Progenitor cell of endocrine pancreas (in vitro differentiated cells): ENCODE measurements around the gene ANAPC5. TPM values are rescaled to one million over a fixed set of nuclear protein-coding genes. Genes with fewer than 3 reads are reported as not detected.
A peak's percentile ranks its signal among the peaks of the same experiment; 100 is the strongest.
"Not testable (repeated sequence)": the region's sequence is repeated elsewhere in the genome, so short reads cannot be mapped to it uniquely, and the experiment has no call there.

Experiments
- DNase-seq: peaks from one replicate; pipeline ENCODE4 v3.0.0; 2021; ENCODE audit warnings: low spot score; ENCODE audit not compliant: unreplicated experiment
- H3K27ac Mint-ChIP-seq: 2 replicates; pipeline ENCODE4 v1.8.0; 2021; ENCODE audit warnings: mild to moderate bottlenecking, moderate library complexity, mixed read lengths
- H3K27me3 Mint-ChIP-seq: 2 replicates; pipeline ENCODE4 v1.8.0; 2021; ENCODE audit warnings: mixed read lengths
- H3K36me3 Mint-ChIP-seq: 2 replicates; pipeline ENCODE4 v1.8.0; 2022; ENCODE audit warnings: mixed read lengths; ENCODE audit not compliant: insufficient read depth
- H3K4me1 Mint-ChIP-seq: 2 replicates; pipeline ENCODE4 v1.8.0; 2021; ENCODE audit warnings: low read depth, mixed read lengths
- H3K4me3 Mint-ChIP-seq: 2 replicates; pipeline ENCODE4 v1.8.0; 2021; ENCODE audit warnings: low read depth, mild to moderate bottlenecking, moderate library complexity, mixed read lengths
- H3K9me3 Mint-ChIP-seq: 2 replicates; pipeline ENCODE4 v1.8.0; 2021; ENCODE audit warnings: low read depth, mixed read lengths
- total RNA-seq: library from RNA; stranded (reverse); gene quantifications from 2 replicates; pipeline ENCODE4 v1.2.1, GENCODE V29; 2021
- TF ChIP-seq, protein P1 (sequence below): fragments of 200-600 bp; sonication (generic); IDR thresholded peaks from one replicate; pipeline ENCODE4 v1.5.0; 2021; ENCODE audit warnings: antibody characterized with exemption, mild to moderate bottlenecking; ENCODE audit not compliant: unreplicated experiment

Gene ANAPC5
- total RNA-seq, 1 donor from 2014 or later: 94.3 TPM

- no peaks in the 10 kb centered on the region for H3K27me3 Mint-ChIP-seq
- TF ChIP-seq, protein P1, sequence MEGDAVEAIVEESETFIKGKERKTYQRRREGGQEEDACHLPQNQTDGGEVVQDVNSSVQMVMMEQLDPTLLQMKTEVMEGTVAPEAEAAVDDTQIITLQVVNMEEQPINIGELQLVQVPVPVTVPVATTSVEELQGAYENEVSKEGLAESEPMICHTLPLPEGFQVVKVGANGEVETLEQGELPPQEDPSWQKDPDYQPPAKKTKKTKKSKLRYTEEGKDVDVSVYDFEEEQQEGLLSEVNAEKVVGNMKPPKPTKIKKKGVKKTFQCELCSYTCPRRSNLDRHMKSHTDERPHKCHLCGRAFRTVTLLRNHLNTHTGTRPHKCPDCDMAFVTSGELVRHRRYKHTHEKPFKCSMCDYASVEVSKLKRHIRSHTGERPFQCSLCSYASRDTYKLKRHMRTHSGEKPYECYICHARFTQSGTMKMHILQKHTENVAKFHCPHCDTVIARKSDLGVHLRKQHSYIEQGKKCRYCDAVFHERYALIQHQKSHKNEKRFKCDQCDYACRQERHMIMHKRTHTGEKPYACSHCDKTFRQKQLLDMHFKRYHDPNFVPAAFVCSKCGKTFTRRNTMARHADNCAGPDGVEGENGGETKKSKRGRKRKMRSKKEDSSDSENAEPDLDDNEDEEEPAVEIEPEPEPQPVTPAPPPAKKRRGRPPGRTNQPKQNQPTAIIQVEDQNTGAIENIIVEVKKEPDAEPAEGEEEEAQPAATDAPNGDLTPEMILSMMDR: no peak
- H3K9me3 Mint-ChIP-seq: no peaks in the 10 kb centered on the region
- H3K36me3 Mint-ChIP-seq: no peaks in the 10 kb centered on the region
- H3K27ac Mint-ChIP-seq: peak overlapping the region; percentile 52
- peaks cover 18% of the 10 kb centered on the region for H3K4me1 Mint-ChIP-seq
- no peak overlapping the region for H3K4me3 Mint-ChIP-seq
- no peak for DNase-seq
These were observed 52.5 kb downstream of the ANAPC5 start for GRCh38 chr12:121299662-121300061.

- H3K4me3 Mint-ChIP-seq: peak overlapping the region; percentile 83
- H3K36me3 Mint-ChIP-seq: not testable (repeated sequence)
These were observed 53.8 kb downstream of the ANAPC5 start for GRCh38 chr12:121298411-121298810.

DNA sequence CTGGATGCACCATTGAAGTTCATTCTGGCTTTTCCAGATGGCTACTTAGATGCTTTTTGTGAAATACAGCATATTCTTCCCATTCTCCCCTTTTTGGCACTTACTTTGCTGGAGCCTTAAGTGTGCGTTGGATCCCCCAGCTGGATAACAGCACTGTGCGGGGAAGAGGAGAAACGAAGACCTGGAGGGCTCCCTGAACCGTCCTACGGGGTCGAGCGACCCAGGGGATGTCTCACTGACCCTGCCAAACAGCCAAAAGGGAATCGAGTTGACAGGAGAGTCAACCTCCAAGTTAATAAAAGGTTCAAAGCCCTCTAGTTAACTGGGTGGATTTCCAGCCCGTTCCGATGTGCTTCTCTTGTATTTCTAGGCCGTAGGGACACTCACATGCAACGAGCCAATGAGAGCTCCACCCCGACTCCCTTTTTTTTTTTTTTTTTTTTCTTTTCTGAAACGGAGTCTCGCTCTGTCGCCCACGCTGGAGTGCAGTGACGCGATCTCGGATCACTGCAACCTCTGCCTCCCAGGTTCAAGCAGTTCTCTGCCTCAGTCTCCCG, 54.7 kb downstream of the ANAPC5 start:
- H3K4me3 Mint-ChIP-seq: peak overlapping the region; percentile 83
- no peak for DNase-seq
- peak overlapping the region; percentile 97 for H3K27ac Mint-ChIP-seq
- H3K9me3 Mint-ChIP-seq: no peaks in the 10 kb centered on the region
- no peaks in the 10 kb centered on the region for H3K36me3 Mint-ChIP-seq
- TF ChIP-seq, protein P1: no peak
- peaks cover 18% of the 10 kb centered on the region for H3K4me1 Mint-ChIP-seq
- H3K27me3 Mint-ChIP-seq: no peaks in the 10 kb centered on the region

More at GRCh38 chr12:121298411-121298810, 53.8 kb downstream of the ANAPC5 start:
- not testable (repeated sequence) for H3K27ac Mint-ChIP-seq, H3K27me3 Mint-ChIP-seq, DNase-seq, H3K9me3 Mint-ChIP-seq
- peaks cover 18% of the 10 kb centered on the region for H3K4me1 Mint-ChIP-seq

DNA sequence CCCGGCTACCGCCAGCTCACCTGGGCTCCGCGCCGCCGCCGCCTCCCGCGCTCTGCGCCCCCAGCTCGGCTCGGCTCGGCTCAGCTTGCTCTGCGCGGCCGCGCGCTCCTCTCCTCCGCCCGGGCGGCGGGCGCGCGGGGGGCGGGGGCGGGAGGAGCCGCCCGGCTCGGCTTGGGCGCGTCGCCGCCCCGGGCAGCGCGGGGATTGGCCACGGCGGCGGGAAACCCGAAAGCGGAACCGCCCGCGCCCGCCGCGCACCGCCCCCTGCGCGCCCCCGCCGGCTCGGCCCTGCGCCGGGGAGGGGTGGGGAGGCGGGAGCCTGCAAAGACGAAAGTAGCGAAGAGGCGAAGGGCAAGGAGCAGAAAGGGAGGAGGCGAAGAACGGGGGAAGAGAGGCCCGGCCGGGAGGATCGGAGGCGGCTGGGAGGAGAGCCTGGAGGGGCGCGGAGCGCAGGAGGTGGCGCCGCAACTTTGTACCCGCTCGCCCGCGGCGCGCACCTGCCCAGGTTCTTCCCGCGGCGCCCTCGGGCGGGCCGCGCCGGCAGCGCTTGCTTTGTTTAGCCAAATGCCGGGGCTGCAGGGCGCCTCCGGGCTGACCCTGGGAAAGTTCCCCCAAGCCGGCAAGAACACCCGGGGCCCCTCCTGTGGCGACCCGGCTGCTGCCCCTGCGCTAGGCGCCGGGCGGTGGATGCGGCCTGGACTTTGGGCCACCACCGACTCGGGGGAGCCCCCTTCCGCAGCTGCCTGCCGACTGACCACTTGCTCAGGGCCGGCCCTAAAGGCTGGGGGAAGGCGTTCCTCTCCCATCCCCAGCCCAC, 55.4 kb downstream of the ANAPC5 start, which contains the start of gene CAMKK2:
Gene CAMKK2, minus strand, starts transcription at position 92 of the 817 bp plus-strand sequence. CDS start 22,183 bp downstream, outside the sequence.
- Mint-ChIP-seq H3K4me1 (peaks cover 18% of the 10 kb centered on the region), H3K4me3 (peak within 1 kb of the TSS; percentile 84), H3K27me3 (no peaks in the 10 kb centered on the region), H3K36me3 (peaks cover 2% of the 10 kb centered on the region), H3K27ac (peak within 1 kb of the TSS; percentile 97), H3K9me3 (no peaks in the 10 kb centered on the region)
- peak; percentile 73 for DNase-seq
- TF ChIP-seq, protein P1: peak; percentile 42

DNA sequence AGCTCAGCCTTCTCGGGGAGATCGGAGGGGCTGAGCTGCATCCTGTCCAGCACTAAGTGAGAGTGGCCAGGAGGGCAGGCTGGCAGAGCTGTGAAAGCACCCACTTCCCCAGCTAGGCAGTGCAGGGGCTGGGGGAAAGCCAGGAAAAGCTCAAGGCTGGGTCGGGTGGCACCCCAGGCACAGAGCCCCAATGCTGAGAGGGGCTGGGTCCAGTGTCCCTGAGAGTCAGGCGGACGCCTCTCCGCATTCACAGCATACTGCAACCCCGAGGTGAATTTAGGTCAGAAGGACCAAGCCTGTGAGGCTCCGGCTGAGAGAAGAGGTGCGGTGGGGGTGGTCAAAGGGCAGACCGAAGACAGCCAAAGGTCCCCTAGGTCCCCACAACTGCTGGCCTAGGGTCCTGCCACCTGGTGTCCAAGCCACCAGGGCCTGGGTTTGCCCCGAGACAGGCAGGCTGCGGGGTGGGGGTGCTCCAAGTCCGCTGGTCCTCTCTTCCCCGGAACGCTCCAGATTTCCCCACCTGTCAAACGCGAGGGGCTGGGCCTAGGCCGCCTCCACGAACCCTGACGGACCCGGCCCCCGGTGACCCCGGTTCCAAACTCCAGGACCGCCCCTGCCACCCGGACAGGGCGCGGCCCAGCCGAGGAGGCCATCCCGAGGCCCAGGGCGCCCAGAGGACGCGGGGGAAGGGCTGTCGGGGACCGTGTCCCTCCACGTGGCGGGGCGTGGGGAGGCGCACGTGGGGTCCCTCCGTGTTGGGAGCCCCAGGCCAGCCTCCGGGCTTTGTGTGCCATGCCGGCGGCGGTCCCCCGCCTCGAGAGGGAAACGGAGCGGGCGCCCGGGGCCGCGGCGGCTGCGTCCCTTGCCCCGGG, 56.2 kb downstream of the ANAPC5 start:
- TF ChIP-seq, protein P1: no peak
- peak overlapping the region; percentile 84 for H3K4me3 Mint-ChIP-seq
- peaks cover 7% of the 10 kb centered on the region for H3K36me3 Mint-ChIP-seq
- peak overlapping the region; percentile 80 for H3K27ac Mint-ChIP-seq
- no peaks in the 10 kb centered on the region for H3K9me3 Mint-ChIP-seq
- H3K4me1 Mint-ChIP-seq: peaks cover 18% of the 10 kb centered on the region
- H3K27me3 Mint-ChIP-seq: no peaks in the 10 kb centered on the region
- peak; percentile 35 for DNase-seq
